ENCODE measurements around the gene ACHE.

- no peak for TF ChIP-seq PATZ1 (CRISPR knock-in tag; IDR thresholded peaks at IDR 0.05; ENCODE audit: borderline replicate concordance)
- TF ChIP-seq, protein P1, sequence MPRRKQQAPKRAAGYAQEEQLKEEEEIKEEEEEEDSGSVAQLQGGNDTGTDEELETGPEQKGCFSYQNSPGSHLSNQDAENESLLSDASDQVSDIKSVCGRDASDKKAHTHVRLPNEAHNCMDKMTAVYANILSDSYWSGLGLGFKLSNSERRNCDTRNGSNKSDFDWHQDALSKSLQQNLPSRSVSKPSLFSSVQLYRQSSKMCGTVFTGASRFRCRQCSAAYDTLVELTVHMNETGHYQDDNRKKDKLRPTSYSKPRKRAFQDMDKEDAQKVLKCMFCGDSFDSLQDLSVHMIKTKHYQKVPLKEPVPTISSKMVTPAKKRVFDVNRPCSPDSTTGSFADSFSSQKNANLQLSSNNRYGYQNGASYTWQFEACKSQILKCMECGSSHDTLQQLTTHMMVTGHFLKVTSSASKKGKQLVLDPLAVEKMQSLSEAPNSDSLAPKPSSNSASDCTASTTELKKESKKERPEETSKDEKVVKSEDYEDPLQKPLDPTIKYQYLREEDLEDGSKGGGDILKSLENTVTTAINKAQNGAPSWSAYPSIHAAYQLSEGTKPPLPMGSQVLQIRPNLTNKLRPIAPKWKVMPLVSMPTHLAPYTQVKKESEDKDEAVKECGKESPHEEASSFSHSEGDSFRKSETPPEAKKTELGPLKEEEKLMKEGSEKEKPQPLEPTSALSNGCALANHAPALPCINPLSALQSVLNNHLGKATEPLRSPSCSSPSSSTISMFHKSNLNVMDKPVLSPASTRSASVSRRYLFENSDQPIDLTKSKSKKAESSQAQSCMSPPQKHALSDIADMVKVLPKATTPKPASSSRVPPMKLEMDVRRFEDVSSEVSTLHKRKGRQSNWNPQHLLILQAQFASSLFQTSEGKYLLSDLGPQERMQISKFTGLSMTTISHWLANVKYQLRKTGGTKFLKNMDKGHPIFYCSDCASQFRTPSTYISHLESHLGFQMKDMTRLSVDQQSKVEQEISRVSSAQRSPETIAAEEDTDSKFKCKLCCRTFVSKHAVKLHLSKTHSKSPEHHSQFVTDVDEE (CRISPR knock-in tag; IDR thresholded peaks at IDR 0.05): no peak
- no peak for TF ChIP-seq RARB (CRISPR knock-in tag; IDR thresholded peaks at IDR 0.05)
- TF ChIP-seq, protein P2, sequence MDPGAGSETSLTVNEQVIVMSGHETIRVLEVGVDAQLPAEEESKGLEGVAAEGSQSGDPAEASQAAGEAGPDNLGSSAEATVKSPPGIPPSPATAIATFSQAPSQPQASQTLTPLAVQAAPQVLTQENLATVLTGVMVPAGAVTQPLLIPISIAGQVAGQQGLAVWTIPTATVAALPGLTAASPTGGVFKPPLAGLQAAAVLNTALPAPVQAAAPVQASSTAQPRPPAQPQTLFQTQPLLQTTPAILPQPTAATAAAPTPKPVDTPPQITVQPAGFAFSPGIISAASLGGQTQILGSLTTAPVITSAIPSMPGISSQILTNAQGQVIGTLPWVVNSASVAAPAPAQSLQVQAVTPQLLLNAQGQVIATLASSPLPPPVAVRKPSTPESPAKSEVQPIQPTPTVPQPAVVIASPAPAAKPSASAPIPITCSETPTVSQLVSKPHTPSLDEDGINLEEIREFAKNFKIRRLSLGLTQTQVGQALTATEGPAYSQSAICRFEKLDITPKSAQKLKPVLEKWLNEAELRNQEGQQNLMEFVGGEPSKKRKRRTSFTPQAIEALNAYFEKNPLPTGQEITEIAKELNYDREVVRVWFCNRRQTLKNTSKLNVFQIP (CRISPR knock-in tag; IDR thresholded peaks at IDR 0.05; ENCODE audit: borderline replicate concordance, low read depth): no peak
- TF ChIP-seq OSR1 (CRISPR knock-in tag; IDR thresholded peaks at IDR 0.05): no peak
- TF ChIP-seq, protein P3, sequence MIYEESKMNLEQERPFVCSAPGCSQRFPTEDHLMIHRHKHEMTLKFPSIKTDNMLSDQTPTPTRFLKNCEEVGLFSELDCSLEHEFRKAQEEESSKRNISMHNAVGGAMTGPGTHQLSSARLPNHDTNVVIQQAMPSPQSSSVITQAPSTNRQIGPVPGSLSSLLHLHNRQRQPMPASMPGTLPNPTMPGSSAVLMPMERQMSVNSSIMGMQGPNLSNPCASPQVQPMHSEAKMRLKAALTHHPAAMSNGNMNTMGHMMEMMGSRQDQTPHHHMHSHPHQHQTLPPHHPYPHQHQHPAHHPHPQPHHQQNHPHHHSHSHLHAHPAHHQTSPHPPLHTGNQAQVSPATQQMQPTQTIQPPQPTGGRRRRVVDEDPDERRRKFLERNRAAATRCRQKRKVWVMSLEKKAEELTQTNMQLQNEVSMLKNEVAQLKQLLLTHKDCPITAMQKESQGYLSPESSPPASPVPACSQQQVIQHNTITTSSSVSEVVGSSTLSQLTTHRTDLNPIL (CRISPR knock-in tag; IDR thresholded peaks at IDR 0.05; ENCODE audit: low read depth): no peak
- TF ChIP-seq CSRNP3 (CRISPR knock-in tag; IDR thresholded peaks at IDR 0.05): no peak
- TF ChIP-seq ZC3H10 (CRISPR knock-in tag; IDR thresholded peaks at IDR 0.05): no peak
- TF ChIP-seq ISL1 (CRISPR knock-in tag; IDR thresholded peaks at IDR 0.05): no peak
- no peak for TF ChIP-seq SNAI2 (CRISPR knock-in tag; IDR thresholded peaks at IDR 0.05)
- no peak for TF ChIP-seq BACH2 (CRISPR knock-in tag; IDR thresholded peaks at IDR 0.05; ENCODE audit: borderline replicate concordance)
- TF ChIP-seq ESRRG (CRISPR knock-in tag; IDR thresholded peaks at IDR 0.05): no peak
Observed at GRCh38 chr7:100865372-100865911, 30.2 kb downstream of the ACHE start.

All from SK-N-SH treated with all-trans-retinoic acid at 6 μM for 48 hours (cell line).